ENCODE results near the gene DFFA.
"Not testable (repeated sequence)": the region's sequence is repeated elsewhere in the genome, so short reads cannot be mapped to it uniquely, and the experiment has no call there.

Gene DFFA

DNA sequence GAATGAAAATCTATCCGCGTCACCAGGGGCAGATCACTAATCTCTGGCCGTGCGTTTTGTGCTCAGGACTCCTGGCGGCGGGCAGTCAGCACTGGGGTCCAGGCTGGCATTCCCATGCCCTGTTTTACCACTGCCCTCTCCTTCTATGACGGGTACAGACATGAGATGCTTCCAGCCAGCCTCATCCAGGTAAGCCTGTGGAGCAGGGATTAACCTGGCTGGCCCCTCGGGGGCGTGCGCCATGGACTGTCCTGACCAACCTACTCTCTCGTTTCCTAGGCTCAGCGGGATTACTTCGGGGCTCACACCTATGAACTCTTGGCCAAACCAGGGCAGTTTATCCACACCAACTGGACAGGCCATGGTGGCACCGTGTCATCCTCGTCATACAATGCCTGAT, 53.0 kb downstream of the DFFA start:
- Histone ChIP-seq H3K4me2 (ENCODE audit: low read depth, low read length, poor library complexity, severe bottlenecking) (no peak overlapping the region), H3K9me2 (replicated peaks; ENCODE audit: insufficient read depth, low read length) (no peaks in the 10 kb centered on the region), H3F3A (ENCODE audit: insufficient read depth) (0 out of 2 replicates have a peak, but pooled peaks cover 2% of the 10 kb centered on the region), H2AFZ (ENCODE audit: low read depth, low read length, severe bottlenecking) (no peak overlapping the region), H3K9me3 (ENCODE audit: insufficient read depth, low read length) (no peaks in the 10 kb centered on the region), H3K9ac (ENCODE audit: low read length) (no peak overlapping the region), H3K4me3 (ENCODE audit: insufficient read depth, low read length, poor library complexity, severe bottlenecking) (no peak overlapping the region), H3K79me2 (ENCODE audit: insufficient read depth, low read length) (no peaks in the 10 kb centered on the region), H4K20me1 (ENCODE audit: low read depth, low read length) (no peaks in the 10 kb centered on the region), H3K36me3 (ENCODE audit: low read length) (peaks cover 9% of the 10 kb centered on the region; the same call in 1 of the 2 replicates), H3K27me3 (ENCODE audit: low read length) (no peaks in the 10 kb centered on the region), H3K27ac (ENCODE audit: low read depth, low read length) (no peak overlapping the region)
- TF ChIP-seq EZH2phosphoT487 (conservative IDR thresholded peaks at IDR 0.05; ENCODE audit: low read length) = no peak
- TF ChIP-seq, protein P1, sequence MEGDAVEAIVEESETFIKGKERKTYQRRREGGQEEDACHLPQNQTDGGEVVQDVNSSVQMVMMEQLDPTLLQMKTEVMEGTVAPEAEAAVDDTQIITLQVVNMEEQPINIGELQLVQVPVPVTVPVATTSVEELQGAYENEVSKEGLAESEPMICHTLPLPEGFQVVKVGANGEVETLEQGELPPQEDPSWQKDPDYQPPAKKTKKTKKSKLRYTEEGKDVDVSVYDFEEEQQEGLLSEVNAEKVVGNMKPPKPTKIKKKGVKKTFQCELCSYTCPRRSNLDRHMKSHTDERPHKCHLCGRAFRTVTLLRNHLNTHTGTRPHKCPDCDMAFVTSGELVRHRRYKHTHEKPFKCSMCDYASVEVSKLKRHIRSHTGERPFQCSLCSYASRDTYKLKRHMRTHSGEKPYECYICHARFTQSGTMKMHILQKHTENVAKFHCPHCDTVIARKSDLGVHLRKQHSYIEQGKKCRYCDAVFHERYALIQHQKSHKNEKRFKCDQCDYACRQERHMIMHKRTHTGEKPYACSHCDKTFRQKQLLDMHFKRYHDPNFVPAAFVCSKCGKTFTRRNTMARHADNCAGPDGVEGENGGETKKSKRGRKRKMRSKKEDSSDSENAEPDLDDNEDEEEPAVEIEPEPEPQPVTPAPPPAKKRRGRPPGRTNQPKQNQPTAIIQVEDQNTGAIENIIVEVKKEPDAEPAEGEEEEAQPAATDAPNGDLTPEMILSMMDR (IDR thresholded peaks at IDR 0.05; ENCODE audit: insufficient read depth, low read length, poor library complexity, severe bottlenecking) = no peak

DNA sequence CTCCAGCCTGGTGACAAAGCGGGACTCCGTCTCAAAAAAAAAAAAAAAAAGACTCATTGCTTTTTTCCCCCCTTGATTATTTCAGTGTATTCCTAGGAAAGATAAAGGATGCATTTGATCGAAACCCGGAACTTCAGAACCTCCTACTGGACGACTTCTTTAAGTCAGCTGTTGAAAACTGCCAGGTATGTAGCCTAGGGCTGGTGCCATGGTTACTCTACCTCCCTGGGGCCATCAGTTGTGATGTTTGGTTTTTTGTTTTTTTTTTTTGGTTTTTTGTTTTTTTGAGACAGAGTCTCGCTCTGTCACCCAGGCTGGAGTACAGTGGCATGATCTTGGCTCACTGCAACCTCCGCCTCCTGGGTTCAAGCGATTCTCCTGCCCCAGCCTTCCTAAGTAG, 53.6 kb downstream of the DFFA start:
- not testable (repeated sequence) for H4K20me1 ChIP-seq (ENCODE audit: low read depth, low read length); H3K9me2 ChIP-seq (replicated peaks; ENCODE audit: insufficient read depth, low read length); H2AFZ ChIP-seq (ENCODE audit: low read depth, low read length, severe bottlenecking); H3K9me3 ChIP-seq (ENCODE audit: insufficient read depth, low read length); H3K4me2 ChIP-seq (ENCODE audit: low read depth, low read length, poor library complexity, severe bottlenecking); H3K79me2 ChIP-seq (ENCODE audit: insufficient read depth, low read length); H3K4me3 ChIP-seq (ENCODE audit: insufficient read depth, low read length, poor library complexity, severe bottlenecking); H3K36me3 ChIP-seq (ENCODE audit: low read length); H3F3A ChIP-seq (ENCODE audit: insufficient read depth); H3K9ac ChIP-seq (ENCODE audit: low read length); H3K27me3 ChIP-seq (ENCODE audit: low read length); H3K27ac ChIP-seq (ENCODE audit: low read depth, low read length)

DNA sequence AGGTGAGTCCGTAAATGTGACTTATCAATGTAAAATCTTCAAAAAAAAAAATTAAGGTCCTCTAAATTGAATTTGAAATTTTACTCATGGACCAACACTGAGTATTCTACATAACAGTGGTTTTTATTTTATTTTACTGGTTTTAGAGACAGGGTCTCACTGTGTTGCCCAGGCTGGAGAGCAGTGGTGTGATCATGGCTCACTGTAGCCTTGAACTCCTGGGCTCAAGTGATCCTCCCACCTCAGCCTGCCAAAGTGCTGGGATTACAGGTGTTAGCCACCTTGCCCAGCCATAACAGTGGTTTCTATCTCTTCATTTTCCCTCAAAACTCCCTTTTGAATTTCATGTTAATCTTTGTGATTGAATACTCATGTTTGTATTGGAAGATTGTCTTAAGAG, 56.4 kb downstream of the DFFA start:
- not testable (repeated sequence) for H4K20me1 ChIP-seq (ENCODE audit: low read depth, low read length); H3K4me3 ChIP-seq (ENCODE audit: insufficient read depth, low read length, poor library complexity, severe bottlenecking); H3K27ac ChIP-seq (ENCODE audit: low read depth, low read length); H2AFZ ChIP-seq (ENCODE audit: low read depth, low read length, severe bottlenecking); H3K9ac ChIP-seq (ENCODE audit: low read length); H3K27me3 ChIP-seq (ENCODE audit: low read length); H3K9me3 ChIP-seq (ENCODE audit: insufficient read depth, low read length); H3F3A ChIP-seq (ENCODE audit: insufficient read depth); H3K79me2 ChIP-seq (ENCODE audit: insufficient read depth, low read length); H3K9me2 ChIP-seq (replicated peaks; ENCODE audit: insufficient read depth, low read length); H3K4me2 ChIP-seq (ENCODE audit: low read depth, low read length, poor library complexity, severe bottlenecking)
- peaks cover 16% of the 10 kb centered on the region; the same call in 1 of the 2 replicates for H3K36me3 ChIP-seq (ENCODE audit: low read length)

DNA sequence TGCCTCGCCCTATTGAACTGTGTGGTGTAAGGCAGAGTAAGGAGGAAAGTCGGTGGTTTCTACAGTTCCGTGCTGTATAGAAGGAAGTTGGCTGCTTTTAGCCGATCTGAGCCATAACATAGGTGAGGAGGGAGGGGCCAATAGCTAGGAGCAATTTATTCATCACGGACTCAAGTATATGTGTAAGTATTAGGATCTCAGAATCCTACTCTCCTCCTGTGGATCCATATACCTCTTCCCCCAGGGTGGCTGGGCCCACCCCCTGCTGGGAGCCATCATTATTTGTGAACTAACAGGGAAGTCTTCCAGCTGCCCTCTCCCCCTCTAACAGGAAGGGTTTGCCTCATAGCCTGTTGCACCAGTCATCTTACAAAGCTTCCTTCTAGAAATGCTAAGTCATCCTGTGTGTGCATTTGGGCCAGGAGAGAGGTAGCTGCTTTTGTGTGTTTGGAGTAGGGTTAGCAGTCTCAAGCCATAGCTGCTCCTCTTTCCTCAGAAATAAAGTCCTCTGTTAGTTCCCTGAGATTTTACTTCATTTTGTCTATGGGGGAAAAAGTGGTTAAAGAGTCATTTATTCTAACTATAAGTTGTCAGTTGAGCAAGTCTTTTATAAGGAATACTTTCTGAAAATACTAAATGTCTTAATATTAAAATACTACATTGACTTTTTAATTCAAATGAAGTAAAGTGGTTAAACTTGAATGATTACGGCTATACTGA, 57.0 kb downstream of the DFFA start:
- no peaks in the 10 kb centered on the region for H3K9me2 ChIP-seq (replicated peaks; ENCODE audit: insufficient read depth, low read length)
- H3K27me3 ChIP-seq (ENCODE audit: low read length) = no peaks in the 10 kb centered on the region
- H3K79me2 ChIP-seq (ENCODE audit: insufficient read depth, low read length) = no peaks in the 10 kb centered on the region
- H4K20me1 ChIP-seq (ENCODE audit: low read depth, low read length) = no peaks in the 10 kb centered on the region
- no peak overlapping the region for H3K4me3 ChIP-seq (ENCODE audit: insufficient read depth, low read length, poor library complexity, severe bottlenecking)
- H3F3A ChIP-seq (ENCODE audit: insufficient read depth) = no peaks in the 10 kb centered on the region
- no peak overlapping the region for H3K4me2 ChIP-seq (ENCODE audit: low read depth, low read length, poor library complexity, severe bottlenecking)
- no peaks in the 10 kb centered on the region for H3K9me3 ChIP-seq (ENCODE audit: insufficient read depth, low read length)
- no peak overlapping the region for H3K27ac ChIP-seq (ENCODE audit: low read depth, low read length)
- TF ChIP-seq EZH2phosphoT487 (conservative IDR thresholded peaks at IDR 0.05; ENCODE audit: low read length) = no peak
- TF ChIP-seq, protein P1 (IDR thresholded peaks at IDR 0.05; ENCODE audit: insufficient read depth, low read length, poor library complexity, severe bottlenecking) = no peak
- H2AFZ ChIP-seq (ENCODE audit: low read depth, low read length, severe bottlenecking) = no peak overlapping the region
- H3K9ac ChIP-seq (ENCODE audit: low read length) = no peak overlapping the region
- H3K36me3 ChIP-seq (ENCODE audit: low read length) = peaks cover 16% of the 10 kb centered on the region; the same call in 1 of the 2 replicates

All from SU-DHL-6 (cell line).